HepG2 (cell line): ENCODE data around the gene SNX9. TPM values are rescaled to one million over a fixed set of nuclear protein-coding genes. Genes with fewer than 3 reads are reported as not detected.

Experiments used
- ARID5B ChIP-seq: IDR thresholded peaks from 2 replicates; pipeline ENCODE4 v1.4.0; 2020; ENCODE audit warnings: mild to moderate bottlenecking, missing genetic modification reagents
- FOXO1 ChIP-seq: sonication (generic); formaldehyde crosslinking; IDR thresholded peaks from 2 replicates; pipeline ENCODE4 v1.4.0; 2020; ENCODE audit warnings: missing genetic modification reagents
- FOXP1 ChIP-seq, 2 experiments: fragments of 450-650 bp in 1 of 2; IDR thresholded peaks; 2 replicates each; pipeline ENCODE4 v1.6.1; 2017 to 2018; ENCODE audit warnings: antibody characterized with exemption in 1 of 2
- GRHL1 ChIP-seq: sonication (generic); formaldehyde crosslinking; conservative IDR thresholded peaks from 2 replicates; pipeline ENCODE4 v1.8.0; 2022; ENCODE audit warnings: missing genetic modification reagents
- HHEX ChIP-seq: IDR thresholded peaks from 2 replicates; pipeline ENCODE4 v1.6.1; 2016; ENCODE audit warnings: control low read depth
- HNF4A ChIP-seq: sonication (generic); formaldehyde crosslinking; IDR thresholded peaks from 2 replicates; pipeline ENCODE4 v1.4.0; 2020; ENCODE audit warnings: missing genetic modification reagents
- HNF4G ChIP-seq, 2 experiments: sonication (generic) in 1 of 2; formaldehyde crosslinking in 1 of 2; IDR thresholded peaks; 2 replicates each; pipeline versions ENCODE4 v1.4.0 to v1.6.1; 2011 to 2020; ENCODE audit warnings: borderline replicate concordance in 2 of 2, low read depth in 2 of 2, mild to moderate bottlenecking in 2 of 2, low read length in 1 of 2, missing genetic modification reagents in 1 of 2, moderate library complexity in 1 of 2
- ZMYM3 ChIP-seq: sonication (generic); formaldehyde crosslinking; IDR thresholded peaks from 2 replicates; pipeline ENCODE4 v1.5.1; 2020; ENCODE audit warnings: mild to moderate bottlenecking, missing genetic modification reagents
- ZNF432 ChIP-seq: sonication (generic); formaldehyde crosslinking; IDR thresholded peaks from 2 replicates; pipeline ENCODE4 v1.5.0; 2020; ENCODE audit warnings: missing genetic modification reagents, mild to moderate bottlenecking, borderline replicate concordance
- ZNF776 ChIP-seq: sonication (generic); formaldehyde crosslinking; IDR thresholded peaks from 2 replicates; pipeline ENCODE4 v1.4.0; 2020; ENCODE audit warnings: mild to moderate bottlenecking, missing genetic modification reagents
- polyA plus RNA-seq, 8 experiments: library from polyadenylated mRNA; depleted of rRNA in 3 of 8; stranded (reverse) in 7 of 8; unstranded in 1 of 8; fragments of >200 nt; fragmentation: Illumina TruSeq in 4 of 8; extraction: Trizol in 4 of 8; gene quantifications; 2 replicates each; pipeline versions ENCODE4 v1.2.1 to v1.2.3, GENCODE V29; 2011 to 2016; ENCODE audit warnings: low read depth in 4 of 8, missing spikeins in 1 of 8, mixed read lengths in 1 of 8; ENCODE audit not compliant: insufficient read depth in 1 of 8
- total RNA-seq, 5 experiments: library from RNA; depleted of rRNA; stranded (reverse); fragments of >200 nt; fragmentation: Illumina TruSeq; extraction: Trizol; gene quantifications; 2 replicates each; pipeline ENCODE4 v1.2.3, GENCODE V29; 2016; ENCODE audit warnings: low read depth in 1 of 5
- TF ChIP-seq, protein P1 (sequence below): sonication (generic); formaldehyde crosslinking; IDR thresholded peaks from one replicate; pipeline ENCODE4 v1.5.1; 2020; ENCODE audit warnings: mild to moderate bottlenecking, missing genetic modification reagents; ENCODE audit errors: not compliant biosample characterization
- TF ChIP-seq, protein P2 (sequence below): sonication (generic); formaldehyde crosslinking; IDR thresholded peaks from 2 replicates; pipeline ENCODE4 v1.4.0; 2020; ENCODE audit warnings: low read depth, mild to moderate bottlenecking, missing genetic modification reagents

The SNX9 gene
- total and polyA plus RNA-seq, 2 of the 13 experiments (the other 11 are each of a cell fraction or from before 2014, with no cell fraction given), result 21.9 to 36.0 TPM

DNA sequence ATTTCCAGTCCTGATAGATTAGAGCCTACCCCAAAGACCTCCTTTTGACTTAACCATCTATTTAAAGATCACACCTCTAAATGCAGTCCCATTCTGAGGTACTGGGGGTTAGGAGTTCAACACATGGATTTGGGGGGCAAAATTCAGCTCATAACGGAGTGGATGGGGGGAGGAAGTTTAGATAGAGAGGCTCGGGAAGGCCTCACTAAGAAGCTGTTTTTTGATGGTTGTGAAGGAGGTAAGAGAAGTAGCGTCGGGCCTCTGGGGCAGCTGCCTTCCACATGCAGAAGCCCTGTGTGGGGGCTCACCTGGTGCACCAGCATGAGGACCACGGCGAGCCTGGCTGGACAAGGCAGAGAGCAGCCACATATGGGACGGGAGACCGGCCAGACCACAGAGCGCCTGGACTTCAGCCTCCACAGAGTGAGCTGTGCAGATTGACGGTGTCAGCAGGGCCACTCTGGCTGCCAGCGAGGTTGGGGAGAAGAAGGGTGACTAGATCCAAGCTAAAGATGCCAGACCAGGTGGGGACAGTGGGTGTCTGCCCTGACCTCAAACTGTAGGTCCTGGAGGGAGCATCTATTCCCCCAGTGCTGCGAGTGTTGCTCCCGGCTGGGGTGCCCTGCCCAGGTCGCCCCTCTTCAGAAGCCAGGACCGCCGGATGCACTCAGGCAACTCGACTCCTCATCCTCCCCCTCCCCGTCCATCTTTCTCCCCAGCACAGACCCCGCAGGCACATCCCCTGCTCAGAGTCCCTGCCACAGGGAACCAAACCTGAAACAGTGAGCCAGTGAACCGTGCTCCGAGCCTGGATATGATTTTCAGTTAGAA is 153.5 kb downstream of the SNX9 start (continued):
- no peak for TF ChIP-seq ARID5B
- peak; percentile 67; the same call in 1 of the 2 replicates for TF ChIP-seq HNF4A
- no peak for TF ChIP-seq GRHL1
- 0 out of 2 replicates have a peak, but pooled peaks have one; percentile 5 for TF ChIP-seq FOXO1 (CRISPR knock-in tag)
- no peak for TF ChIP-seq ZNF432 (CRISPR knock-in tag)
- TF ChIP-seq FOXP1 (IDR thresholded peaks at IDR 0.05), result no peak
- TF ChIP-seq FOXP1 (CRISPR knock-in tag; IDR thresholded peaks at IDR 0.05), result no peak
- TF ChIP-seq ZMYM3 (CRISPR knock-in tag), result peak; percentile 65
- TF ChIP-seq ZNF776 (CRISPR knock-in tag), result peak; percentile 41; the same call in 1 of the 2 replicates
- TF ChIP-seq, protein P1, sequence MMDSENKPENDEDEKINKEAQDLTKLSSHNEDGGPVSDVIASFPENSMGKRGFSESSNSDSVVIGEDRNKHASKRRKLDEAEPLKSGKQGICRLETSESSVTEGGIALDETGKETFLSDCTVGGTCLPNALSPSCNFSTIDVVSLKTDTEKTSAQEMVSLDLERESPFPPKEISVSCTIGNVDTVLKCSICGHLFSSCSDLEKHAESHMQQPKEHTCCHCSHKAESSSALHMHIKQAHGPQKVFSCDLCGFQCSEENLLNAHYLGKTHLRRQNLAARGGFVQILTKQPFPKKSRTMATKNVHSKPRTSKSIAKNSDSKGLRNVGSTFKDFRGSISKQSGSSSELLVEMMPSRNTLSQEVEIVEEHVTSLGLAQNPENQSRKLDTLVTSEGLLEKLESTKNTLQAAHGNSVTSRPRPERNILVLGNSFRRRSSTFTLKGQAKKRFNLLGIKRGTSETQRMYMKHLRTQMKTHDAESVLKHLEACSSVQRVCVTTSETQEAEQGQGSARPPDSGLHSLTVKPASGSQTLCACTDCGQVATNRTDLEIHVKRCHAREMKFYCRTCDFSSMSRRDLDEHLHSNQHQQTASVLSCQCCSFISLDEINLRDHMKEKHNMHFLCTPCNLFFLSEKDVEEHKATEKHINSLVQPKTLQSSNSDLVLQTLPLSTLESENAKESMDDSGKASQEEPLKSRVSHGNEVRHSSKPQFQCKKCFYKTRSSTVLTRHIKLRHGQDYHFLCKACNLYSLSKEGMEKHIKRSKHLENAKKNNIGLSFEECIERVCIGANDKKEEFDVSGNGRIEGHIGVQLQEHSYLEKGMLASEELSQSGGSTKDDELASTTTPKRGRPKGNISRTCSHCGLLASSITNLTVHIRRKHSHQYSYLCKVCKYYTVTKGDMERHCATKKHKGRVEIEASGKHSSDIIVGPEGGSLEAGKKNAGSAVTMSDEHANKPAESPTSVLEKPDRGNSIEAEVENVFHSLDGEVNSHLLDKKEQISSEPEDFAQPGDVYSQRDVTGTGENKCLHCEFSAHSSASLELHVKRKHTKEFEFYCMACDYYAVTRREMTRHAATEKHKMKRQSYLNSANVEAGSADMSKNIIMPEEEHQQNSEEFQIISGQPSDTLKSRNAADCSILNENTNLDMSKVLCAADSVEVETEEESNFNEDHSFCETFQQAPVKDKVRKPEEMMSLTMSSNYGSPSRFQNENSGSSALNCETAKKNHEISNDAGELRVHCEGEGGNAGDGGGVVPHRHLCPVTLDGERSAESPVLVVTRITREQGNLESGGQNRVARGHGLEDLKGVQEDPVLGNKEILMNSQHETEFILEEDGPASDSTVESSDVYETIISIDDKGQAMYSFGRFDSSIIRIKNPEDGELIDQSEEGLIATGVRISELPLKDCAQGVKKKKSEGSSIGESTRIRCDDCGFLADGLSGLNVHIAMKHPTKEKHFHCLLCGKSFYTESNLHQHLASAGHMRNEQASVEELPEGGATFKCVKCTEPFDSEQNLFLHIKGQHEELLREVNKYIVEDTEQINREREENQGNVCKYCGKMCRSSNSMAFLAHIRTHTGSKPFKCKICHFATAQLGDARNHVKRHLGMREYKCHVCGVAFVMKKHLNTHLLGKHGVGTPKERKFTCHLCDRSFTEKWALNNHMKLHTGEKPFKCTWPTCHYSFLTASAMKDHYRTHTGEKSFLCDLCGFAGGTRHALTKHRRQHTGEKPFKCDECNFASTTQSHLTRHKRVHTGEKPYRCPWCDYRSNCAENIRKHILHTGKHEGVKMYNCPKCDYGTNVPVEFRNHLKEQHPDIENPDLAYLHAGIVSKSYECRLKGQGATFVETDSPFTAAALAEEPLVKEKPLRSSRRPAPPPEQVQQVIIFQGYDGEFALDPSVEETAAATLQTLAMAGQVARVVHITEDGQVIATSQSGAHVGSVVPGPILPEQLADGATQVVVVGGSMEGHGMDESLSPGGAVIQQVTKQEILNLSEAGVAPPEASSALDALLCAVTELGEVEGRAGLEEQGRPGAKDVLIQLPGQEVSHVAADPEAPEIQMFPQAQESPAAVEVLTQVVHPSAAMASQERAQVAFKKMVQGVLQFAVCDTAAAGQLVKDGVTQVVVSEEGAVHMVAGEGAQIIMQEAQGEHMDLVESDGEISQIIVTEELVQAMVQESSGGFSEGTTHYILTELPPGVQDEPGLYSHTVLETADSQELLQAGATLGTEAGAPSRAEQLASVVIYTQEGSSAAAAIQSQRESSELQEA (CRISPR knock-in tag), result no peak
- TF ChIP-seq, protein P2, sequence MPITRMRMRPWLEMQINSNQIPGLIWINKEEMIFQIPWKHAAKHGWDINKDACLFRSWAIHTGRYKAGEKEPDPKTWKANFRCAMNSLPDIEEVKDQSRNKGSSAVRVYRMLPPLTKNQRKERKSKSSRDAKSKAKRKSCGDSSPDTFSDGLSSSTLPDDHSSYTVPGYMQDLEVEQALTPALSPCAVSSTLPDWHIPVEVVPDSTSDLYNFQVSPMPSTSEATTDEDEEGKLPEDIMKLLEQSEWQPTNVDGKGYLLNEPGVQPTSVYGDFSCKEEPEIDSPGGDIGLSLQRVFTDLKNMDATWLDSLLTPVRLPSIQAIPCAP, result no peak
- TF ChIP-seq HHEX, result no peak
- peak; percentile 55; the same call in 1 of the 2 replicates for TF ChIP-seq HNF4G (IDR thresholded peaks at IDR 0.05; ENCODE audit: borderline replicate concordance, low read depth, low read length)
- TF ChIP-seq HNF4G (CRISPR knock-in tag; IDR thresholded peaks at IDR 0.05; ENCODE audit: borderline replicate concordance, low read depth), result no peak; the same call in 1 of the 2 replicates
